AG09319 (cell line): ENCODE data around the gene E2F1.
"Not testable (repeated sequence)": the region's sequence is repeated elsewhere in the genome, so short reads cannot be mapped to it uniquely, and the experiment has no call there.

Source experiments
- DNase-seq: peaks from one replicate; pipeline ENCODE4 v3.0.0-alpha.2; 2010; ENCODE audit warnings: low read depth; ENCODE audit errors: extremely low read depth
- CTCF ChIP-seq: IDR thresholded peaks from 2 replicates; pipeline ENCODE4 v1.5.1; 2011; ENCODE audit warnings: low read depth, mild to moderate bottlenecking, inconsistent platforms, low read length, moderate library complexity

Gene E2F1

DNA sequence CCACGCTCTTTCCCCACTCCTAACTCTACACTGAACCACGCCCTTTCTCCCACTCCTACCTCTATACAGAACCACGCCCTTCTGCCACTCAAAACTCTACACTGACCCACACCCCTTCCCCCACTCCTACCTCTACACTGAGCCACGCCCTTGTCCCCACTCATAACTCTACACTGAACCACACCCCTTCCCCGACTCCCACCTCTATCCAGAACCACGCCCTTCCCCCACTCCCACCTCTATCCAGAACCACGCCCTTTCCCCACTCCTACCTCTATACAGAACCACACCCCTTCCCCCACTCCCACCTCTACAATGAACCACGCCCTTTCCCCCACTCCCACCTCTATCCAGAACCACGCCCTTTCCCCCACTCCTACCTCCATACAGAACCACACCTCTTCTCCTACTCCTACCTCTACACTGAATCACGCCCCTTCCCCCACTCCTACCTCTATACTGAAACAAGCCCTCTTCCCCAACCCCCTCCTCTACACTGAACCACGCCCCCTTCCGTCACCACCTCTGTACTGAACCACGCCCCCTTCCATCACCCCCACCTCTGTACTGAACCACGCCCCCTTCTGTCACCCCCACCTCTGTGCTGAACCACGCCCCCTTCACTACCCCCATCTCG, 23.8 kb upstream of the E2F1 start:
- no peak for TF ChIP-seq CTCF
- DNase-seq: no peak

DNA sequence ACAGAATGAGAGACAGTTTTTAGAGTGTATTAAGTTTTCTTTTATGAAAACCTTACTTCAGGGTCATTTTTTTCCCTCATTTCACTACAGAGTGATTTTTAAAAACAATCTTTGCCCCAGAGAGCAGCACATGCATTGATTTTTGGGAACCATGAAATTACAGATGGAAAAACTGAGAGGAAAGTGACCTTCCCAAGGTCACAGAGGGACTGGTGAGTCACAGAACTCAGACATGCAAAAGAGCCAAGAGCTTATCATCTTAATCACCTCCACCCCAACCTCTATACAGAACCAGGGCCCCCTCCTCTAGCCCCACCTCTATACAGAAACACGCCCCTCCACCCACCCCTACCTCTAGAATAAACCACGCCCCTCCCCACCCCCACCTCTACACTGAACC, 23.2 kb upstream of the E2F1 start:
- no peak for TF ChIP-seq CTCF
- DNase-seq: no peak

GRCh38 chr20:33707668-33708067, 21.5 kb upstream of the E2F1 start:
- no peak for TF ChIP-seq CTCF
- DNase-seq: no peak

GRCh38 chr20:33704197-33704924, 18.2 kb upstream of the E2F1 start:
- no peak for TF ChIP-seq CTCF
- no peak for DNase-seq

- no peak for TF ChIP-seq CTCF
- no peak for DNase-seq
Observed at GRCh38 chr20:33703498-33704137, 17.4 kb upstream of the E2F1 start.

- DNase-seq: no peak
- TF ChIP-seq CTCF: no peak
Observed at GRCh38 chr20:33702861-33703260, 16.7 kb upstream of the E2F1 start.

DNA sequence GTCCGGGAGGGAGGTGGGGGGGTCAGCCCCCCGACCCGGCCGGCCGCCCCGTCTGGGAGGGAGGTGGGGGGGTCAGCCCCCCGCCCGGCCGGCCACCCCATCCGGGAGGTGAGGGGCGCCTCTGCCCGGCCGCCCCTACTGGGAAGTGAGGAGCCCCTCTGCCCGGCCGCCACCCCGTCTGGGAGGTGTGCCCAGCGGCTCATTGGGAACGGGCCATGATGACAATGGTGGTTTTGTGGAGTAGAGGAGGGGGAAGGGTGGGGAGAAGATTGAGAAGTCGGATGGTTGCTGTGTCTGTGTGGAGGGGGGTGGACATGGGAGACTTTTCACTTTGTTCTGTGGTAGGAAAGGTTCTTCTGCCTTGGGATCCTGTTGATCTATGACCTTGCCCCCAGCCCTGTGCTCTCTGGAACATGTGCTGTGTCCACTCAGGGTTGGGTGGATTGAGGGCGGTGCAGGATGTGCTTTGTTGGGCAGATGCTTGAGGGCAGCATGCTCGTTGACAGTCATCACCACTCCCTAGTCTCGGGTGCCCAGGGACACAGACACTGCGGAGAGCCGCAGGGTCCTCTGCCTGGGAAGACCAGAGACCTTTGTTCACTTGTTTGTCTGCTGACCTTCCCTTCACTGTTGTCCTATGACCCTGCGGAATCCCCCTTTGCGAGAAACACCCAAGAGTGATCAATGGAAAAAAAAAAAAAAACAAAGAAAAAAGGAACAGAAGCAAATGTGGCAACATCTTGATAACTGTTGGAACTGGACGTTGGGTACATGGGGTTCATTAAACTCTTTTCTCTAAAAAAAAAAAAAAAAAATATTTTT, 15.7 kb upstream of the E2F1 start:
- TF ChIP-seq CTCF: no peak
- no peak for DNase-seq

GRCh38 chr20:33700696-33701441, 14.7 kb upstream of the E2F1 start:
- DNase-seq: not testable (repeated sequence)

DNA sequence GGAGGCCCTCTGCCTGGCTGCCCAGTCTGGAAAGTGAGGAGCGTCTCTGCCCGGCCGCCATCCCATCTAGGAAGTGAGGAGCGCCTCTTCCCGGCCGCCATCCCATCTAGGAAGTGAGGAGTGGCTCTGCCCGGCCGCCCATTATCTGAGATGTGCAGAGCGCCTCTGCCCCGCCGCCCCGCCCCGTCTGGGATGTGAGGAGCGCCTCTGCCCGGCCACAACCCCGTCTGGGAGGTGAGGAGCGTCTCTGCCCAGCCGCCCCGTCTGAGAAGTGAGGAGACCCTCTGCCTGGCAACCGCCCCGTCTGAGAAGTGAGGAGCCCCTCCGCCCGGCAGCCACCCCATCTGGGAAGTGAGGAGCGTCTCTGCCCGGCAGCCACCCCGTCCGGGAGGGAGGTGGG, 12.8 kb upstream of the E2F1 start:
- DNase-seq: not testable (repeated sequence)
